GM19372 (cell line): ENCODE measurements around the gene MB.

ENCODE experiments used
- ATAC-seq: cut with Tn5 transposase; IDR thresholded peaks from one replicate; pipeline ENCODE4 v1.9.1; 2021; ENCODE audit warnings: mild to moderate bottlenecking, low read depth, moderate library complexity; ENCODE audit not compliant: unreplicated experiment

The MB gene

GRCh38 chr22:35619336-35620094 is 2.4 kb upstream of the MB start:
- ATAC-seq: no peak

GRCh38 chr22:35618427-35619223 is 1.5 kb upstream of the MB start:
- ATAC-seq: no peak

- no peak for ATAC-seq
Measured at GRCh38 chr22:35616043-35616442, 1.1 kb downstream of the MB start.

DNA sequence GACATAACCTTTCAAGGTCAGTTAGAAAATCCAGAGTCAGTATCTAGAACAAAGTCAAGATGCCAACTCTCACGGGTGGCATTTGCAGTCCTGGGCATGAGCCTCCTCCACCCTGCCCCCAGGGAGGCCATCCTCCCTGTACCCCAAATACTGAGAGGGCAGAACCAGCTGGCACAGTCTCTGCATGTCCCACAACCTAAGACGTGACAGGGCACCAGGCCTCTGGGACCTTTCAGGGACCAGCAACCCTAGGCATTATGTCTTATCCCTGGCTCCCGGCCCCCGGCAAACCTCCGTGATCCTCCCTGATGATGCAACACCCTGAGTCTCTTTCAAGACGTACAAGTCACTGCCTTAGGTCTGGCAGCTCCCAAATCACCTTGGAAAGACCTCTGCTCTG is 2.0 kb downstream of the MB start:
- ATAC-seq: no peak

DNA sequence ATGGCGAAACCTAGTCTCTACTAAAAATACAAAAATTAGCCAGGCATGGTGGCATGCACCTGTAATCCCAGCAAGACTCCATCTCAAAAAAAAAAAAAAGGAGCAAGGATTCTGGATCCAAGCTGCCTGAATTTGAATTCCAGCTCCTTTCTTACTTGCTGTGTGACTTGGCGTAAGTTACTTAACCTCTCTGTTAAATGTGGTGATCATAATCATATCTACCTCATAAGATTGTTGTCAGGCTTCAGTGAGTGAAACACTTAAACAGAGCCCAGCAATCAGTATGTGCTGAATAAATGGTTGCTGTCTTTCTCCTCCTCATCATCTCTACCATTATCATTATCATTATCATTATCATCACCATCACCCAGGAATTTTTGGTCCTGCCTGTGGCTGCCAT is 2.7 kb downstream of the MB start:
- ATAC-seq: no peak

DNA sequence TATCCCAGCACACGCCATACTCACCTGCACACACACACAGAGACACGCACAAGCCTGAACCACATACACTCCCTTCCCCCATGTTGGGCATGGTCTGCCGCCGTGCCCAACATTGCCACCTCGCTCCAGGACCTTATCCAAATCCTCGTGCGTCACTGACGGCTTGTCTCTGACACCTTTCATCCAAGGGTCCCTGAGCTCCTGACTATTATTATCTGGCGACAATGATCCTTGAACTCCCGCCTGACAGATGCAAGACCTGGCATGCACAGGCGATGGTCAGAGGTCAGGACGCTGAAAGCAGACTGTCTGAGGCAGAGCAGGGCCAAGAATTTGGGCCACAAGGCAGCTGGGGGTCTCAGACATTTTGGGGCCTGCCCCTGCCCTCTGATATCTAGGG is 4.2 kb downstream of the MB start:
- no peak for ATAC-seq

DNA sequence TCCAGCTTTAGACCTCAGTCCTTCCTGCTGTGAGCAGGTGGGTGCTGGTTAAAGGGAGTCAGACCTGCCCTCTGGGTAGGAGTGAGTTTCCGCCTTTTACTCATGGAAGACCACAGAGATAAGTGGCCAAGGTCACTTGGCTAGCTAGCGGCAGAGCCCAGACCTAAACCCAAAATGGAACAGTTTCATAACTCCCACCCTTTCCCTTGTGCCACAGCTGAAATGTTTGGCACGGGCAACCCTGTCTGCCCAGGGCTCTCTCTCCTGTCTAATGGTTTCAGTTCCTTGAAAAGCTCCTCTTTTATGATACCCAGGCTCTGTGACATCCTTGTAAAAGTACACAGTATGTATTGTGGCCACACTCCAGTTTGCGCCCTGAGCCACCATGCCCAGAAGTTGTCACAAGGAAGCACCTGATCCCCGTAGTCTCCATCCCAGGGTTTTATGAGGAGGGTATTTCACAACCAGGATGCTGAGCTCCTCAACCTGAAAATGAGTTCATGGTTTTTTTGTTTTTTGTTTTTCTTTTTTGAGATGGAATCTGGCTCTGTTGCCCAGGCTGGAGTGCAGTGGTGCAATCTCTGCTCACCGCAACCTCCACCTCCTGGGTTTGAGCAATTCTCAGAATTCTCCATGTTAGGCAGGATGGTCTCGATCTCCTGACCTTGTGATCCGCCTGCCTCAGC is 5.1 kb downstream of the MB start:
- ATAC-seq: no peak

DNA sequence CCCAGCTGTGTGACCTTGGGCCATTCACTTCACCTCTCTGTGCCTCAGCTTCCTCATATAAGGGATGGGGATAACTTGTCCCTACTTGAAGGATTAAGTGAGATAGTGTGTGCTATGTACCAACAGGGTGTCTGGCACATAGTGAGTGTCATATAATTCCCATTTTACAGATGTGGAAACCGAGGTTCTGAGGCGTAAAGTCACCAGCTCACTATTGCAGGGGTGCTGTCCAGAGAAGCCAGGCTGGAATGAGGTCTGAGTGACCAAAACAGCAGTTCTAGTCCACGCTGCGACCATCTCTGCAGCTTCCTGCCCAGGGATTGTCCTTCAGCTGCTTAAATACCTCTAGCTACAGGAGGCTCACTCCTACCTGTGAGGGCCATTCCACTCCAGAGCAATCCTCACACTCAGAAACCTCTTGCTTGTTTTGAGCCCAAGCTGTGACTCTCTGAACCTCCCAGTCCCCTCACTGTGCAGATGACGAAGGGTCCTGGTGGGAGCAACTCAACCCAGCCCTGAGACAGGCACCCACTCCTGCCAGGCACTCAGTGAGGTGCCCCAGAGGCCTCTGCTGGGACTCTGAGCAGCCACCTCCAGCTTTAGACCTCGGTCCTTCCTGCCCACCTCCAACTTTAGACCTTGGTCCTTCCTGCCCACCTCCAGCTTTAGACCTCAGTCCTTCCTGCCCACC is 5.8 kb downstream of the MB start:
- ATAC-seq: no peak

DNA sequence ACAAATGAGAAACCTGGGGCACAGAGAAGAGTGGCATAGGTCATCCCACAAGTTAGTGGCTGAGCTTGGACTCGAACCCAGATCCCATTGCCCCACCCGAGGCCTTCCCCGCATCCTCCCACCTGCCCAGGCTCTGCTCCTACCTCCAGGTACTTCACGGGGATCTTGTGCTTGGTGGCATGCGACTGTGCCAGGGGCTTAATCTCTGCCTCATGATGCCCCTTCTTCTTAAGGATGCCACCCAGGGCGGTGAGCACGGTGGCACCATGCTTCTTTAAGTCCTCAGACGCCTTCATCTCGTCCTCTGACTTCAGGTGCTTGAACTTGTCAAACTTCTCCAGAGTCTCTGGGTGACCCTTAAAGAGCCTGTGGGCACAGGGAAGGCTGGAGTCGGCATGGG is 6.4 kb downstream of the MB start:
- no peak for ATAC-seq

DNA sequence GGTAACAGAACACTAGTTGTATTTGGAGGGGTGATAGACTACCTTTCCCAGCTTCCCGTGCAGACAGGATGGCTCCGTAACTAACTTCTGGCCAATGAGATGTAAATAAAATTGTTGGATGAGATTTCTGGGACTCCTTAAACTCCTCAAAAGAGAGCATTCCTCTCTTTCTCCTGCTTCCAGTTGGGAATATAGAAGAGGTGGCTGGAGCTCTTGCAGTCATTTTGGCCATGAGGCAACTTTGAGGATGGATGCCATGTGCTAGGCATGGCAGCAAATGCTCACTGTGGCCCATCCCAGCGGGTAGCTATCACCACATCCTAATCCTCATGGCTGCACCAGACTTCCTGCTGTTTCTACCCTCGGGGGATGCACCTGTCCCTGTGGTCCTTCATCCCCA is 7.4 kb downstream of the MB start:
- no peak for ATAC-seq

GRCh38 chr22:35609261-35609660 is 7.9 kb downstream of the MB start:
- ATAC-seq: no peak

DNA sequence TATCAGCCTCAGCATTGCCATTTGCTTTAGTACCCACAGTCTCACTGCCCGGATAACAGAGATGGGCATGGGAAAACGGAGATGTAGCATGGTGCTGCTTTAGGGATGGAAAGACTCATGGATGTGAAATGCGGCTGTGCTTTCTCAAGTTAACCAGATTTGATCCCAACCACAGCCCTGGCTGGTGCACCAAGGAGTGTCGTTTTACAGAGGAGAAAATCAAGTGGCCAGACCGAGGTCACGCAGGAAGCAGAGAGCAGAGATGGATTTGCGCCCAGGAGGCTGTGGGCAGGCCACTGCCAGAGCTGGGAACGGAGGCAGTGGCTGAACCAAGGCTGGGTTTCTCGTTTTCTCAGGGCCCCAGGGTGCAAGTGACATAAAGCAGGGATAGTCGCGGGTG is 9.0 kb downstream of the MB start:
- no peak for ATAC-seq

DNA sequence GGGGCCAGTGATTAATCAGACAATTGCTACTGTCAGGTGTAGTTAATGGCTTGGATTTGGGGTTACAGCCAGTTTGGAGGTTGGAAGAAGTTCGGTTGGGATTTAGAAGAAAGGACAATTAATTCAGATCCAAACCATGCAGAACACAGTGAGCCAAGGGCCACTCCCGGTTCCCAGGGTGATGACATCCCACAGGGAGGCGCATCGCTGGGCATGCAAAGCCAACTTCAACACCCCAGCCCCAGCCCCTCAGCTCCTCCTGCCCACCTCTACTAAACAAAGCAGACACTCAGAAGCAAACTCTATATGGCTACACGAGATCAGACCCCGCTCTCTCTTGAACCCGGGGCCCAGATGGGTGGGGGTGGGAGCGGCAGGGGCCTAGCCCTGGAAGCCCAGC is 10.2 kb downstream of the MB start:
- ATAC-seq: no peak

DNA sequence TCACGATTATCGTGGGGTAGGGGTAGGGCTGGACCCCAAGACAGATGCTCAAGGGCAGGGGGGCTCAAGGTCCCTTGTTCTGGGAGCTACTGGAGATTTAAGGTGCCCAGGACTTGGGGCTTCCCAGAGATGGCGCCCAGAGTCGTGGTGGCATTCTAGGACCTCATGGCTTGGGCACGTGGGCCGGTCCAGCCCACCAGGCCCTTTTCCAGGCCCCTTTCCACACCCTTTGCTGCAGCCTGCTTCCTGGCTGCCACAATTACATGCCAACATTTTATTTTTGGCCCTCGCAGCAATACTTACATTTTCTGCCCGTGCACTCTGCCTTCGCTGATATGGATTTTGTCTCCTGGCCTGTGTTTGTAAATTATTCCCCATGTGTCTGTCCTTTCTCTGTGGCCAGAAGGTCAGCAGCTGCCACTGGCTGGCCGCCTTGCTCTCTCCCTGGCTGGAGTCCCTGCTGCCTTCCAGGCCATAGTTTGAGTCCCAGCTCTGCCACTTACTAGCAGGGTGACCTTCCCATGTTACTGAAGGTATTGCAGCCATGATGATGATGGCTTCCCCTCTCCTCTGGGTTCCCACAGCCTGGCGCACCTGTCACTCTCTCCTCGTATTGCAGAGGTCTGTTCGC is 11.2 kb downstream of the MB start:
- ATAC-seq: no peak

DNA sequence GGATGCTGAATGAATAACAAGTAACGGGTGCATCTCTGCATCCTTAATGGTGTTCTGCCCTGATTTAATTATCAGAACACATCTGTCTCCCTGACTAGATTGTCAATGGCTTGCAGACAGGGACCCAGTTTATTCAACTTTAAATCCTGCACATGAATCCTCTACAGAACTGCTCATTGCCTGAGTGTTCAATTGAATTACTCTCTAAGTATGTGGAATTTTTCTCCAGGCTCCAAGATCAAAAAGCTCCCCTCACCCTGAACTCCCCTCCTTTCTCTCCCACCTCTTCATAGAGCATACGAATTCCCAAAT is 11.8 kb downstream of the MB start:
- no peak for ATAC-seq

DNA sequence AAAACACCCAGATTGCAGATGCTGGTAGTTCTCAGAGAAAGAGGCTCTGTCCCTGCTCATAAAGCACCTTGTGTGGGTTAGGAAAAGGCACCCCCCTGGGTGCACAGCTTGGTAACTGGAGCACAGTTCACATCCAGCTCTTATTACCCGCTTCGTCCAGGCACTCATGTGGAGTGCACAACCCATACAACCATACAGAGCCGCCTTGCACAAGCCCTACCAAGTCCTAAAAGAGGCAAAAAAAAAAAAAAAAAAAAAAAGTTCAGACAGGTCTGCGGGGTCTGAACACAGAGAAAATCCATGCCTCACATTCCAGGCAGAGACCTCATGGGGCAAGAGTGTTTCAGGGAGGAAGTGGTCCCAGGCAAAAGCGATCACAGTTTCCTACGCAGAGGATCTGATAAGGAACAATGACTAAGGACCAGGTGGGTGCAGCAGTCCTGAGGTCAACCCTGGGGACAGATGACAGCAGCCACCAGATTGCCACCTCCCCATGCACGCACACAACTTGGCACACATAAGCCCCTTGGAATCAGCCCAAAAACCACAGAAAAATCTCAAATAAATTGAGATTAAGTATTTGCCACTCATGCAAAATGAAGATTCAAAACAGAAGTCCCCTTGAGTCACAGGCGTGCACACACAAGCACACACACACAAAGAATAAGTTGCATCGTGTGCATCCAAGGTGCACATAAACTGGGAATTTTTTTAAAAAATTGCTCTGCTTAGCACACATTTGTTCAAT is 12.3 kb downstream of the MB start:
- ATAC-seq: no peak

GRCh38 chr22:35601743-35602615 is 15.2 kb downstream of the MB start:
- no peak for ATAC-seq

GRCh38 chr22:35601013-35601580 is 16.0 kb downstream of the MB start:
- no peak for ATAC-seq

DNA sequence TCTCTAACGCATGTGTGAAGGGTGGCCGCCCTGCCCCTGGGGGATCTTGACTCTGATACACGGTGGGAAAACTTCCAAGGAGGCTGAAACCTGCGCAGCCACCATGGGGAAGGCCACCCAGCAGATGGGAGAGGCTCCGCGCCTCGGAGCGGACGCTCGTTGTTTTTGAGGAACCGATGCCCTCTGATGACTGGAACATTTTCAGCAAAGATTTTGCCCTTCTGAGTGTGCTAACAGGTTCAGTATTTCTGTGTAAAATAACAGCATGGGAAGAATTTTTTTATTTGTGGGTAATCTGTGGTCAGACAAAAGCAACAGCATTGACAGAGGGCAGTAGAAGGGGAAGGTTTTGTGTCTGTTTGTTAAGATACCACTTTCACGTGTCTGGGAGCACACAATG is 16.7 kb downstream of the MB start:
- no peak for ATAC-seq
